IMR-90 (cell line): ENCODE data around the gene TMEM253. TPM values are rescaled to one million over a fixed set of nuclear protein-coding genes. Genes with fewer than 3 reads are reported as not detected.
A peak's percentile ranks its signal among the peaks of the same experiment; 100 is the strongest.

ENCODE experiments used
- ATAC-seq: fragments of 200-7000 bp; cut with Tn5 transposase; 2 replicates; pipeline ENCODE4 v1.9.1; 2020; ENCODE audit warnings: low read depth, mild to moderate bottlenecking, moderate library complexity
- BruUV-seq: library from RNA; stranded (reverse); fragments of 400-500 nt; replicated peaks from 2 replicates; lab custom pipeline; 2021; lab: Mats Ljungman, UMichigan
- CTCF ChIA-PET: fragments of 300-600 bp; formaldehyde crosslinking; extraction: SDS; loops from one replicate; lab custom pipeline; 2021; ENCODE audit warnings: antibody characterized with exemption; lab: Yijun Ruan, JAX
- POLR2A ChIA-PET: fragments of 300-600 bp; sonication (Branson Sonifier 250); formaldehyde crosslinking; loops from one replicate; lab custom pipeline; 2022; ENCODE audit warnings: antibody characterized with exemption; ENCODE audit not compliant: unreplicated experiment; lab: Charles Lee
- DNase-seq: peaks from one replicate; pipeline ENCODE4 v3.0.0; 2013
- H2AFZ ChIP-seq: replicated peaks from 2 replicates; pipeline ENCODE3; 2013; ENCODE audit warnings: low read length, mild to moderate bottlenecking; ENCODE audit not compliant: poor library complexity
- H2AK5ac ChIP-seq: 2 replicates; pipeline ENCODE4 v1.6.1; 2013; ENCODE audit warnings: low read depth, low read length, inconsistent platforms
- H2AK9ac ChIP-seq: replicated peaks from 2 replicates; pipeline ENCODE3; 2013; ENCODE audit warnings: mild to moderate bottlenecking, low read depth, low read length, moderate library complexity; ENCODE audit not compliant: poor library complexity
- H2BK120ac ChIP-seq: 2 replicates; pipeline ENCODE4 v1.6.1; 2013; ENCODE audit warnings: low read depth, low read length, inconsistent platforms
- H2BK15ac ChIP-seq: 3 replicates; pipeline ENCODE4 v1.6.1; 2013; ENCODE audit warnings: low read depth, low read length, inconsistent platforms
- H2BK20ac ChIP-seq: 2 replicates; pipeline ENCODE4 v1.6.1; 2013; ENCODE audit warnings: low read depth, mild to moderate bottlenecking, inconsistent platforms, low read length, moderate library complexity
- H2BK5ac ChIP-seq: 2 replicates; pipeline ENCODE4 v1.6.1; 2013; ENCODE audit warnings: mild to moderate bottlenecking, low read depth, low read length, inconsistent platforms; ENCODE audit not compliant: poor library complexity, severe bottlenecking
- H3K14ac ChIP-seq: replicated peaks from 2 replicates; pipeline ENCODE4 v1.6.1; 2013; ENCODE audit warnings: low read depth, low read length, inconsistent platforms
- H3K18ac ChIP-seq: 2 replicates; pipeline ENCODE4 v1.6.1; 2013; ENCODE audit warnings: low read depth, low read length, control low read depth
- H3K23ac ChIP-seq: 2 replicates; pipeline ENCODE4 v1.6.1; 2013; ENCODE audit warnings: low read depth, low read length, inconsistent platforms
- H3K27ac ChIP-seq: 2 replicates; pipeline ENCODE4 v1.5.1; 2013; ENCODE audit warnings: mild to moderate bottlenecking, control low read depth, low read length; ENCODE audit not compliant: insufficient read depth
- H3K27me3 ChIP-seq: 2 replicates; pipeline ENCODE4 v1.6.1; 2013; ENCODE audit warnings: low read length; ENCODE audit not compliant: control insufficient read depth, insufficient read depth
- H3K36me3 ChIP-seq: 2 replicates; pipeline ENCODE4 v1.6.1; 2013; ENCODE audit warnings: low read length, mixed read lengths; ENCODE audit not compliant: control insufficient read depth, insufficient read depth
- H3K4ac ChIP-seq: 2 replicates; pipeline ENCODE4 v1.6.1; 2013; ENCODE audit warnings: low read depth, low read length, inconsistent platforms
- H3K4me1 ChIP-seq: 2 replicates; pipeline ENCODE4 v1.6.1; 2013; ENCODE audit warnings: low read length, mixed read lengths; ENCODE audit not compliant: control insufficient read depth, insufficient read depth
- H3K4me2 ChIP-seq: 2 replicates; pipeline ENCODE4 v1.6.1; 2013; ENCODE audit warnings: low read depth, mild to moderate bottlenecking, control low read depth, low read length, moderate library complexity
- H3K4me3 ChIP-seq: 2 replicates; pipeline ENCODE4 v1.5.1; 2013; ENCODE audit warnings: low read depth, mild to moderate bottlenecking, control low read depth, low read length, moderate library complexity; ENCODE audit not compliant: insufficient read depth
- H3K56ac ChIP-seq: 2 replicates; pipeline ENCODE4 v1.6.1; 2013; ENCODE audit warnings: low read length, inconsistent platforms; ENCODE audit not compliant: insufficient read depth; ENCODE audit errors: extremely low read depth
- H3K79me1 ChIP-seq, 2 experiments: 2 replicates each; pipeline ENCODE4 v1.6.1; 2013; ENCODE audit warnings: low read length in 2 of 2, inconsistent platforms in 1 of 2, low read depth in 1 of 2
- H3K9ac ChIP-seq: 2 replicates; pipeline ENCODE4 v1.6.1; 2013; ENCODE audit warnings: low read depth, low read length, control low read depth
- H3K9me1 ChIP-seq: 2 replicates; pipeline ENCODE4 v1.6.1; 2013; ENCODE audit warnings: low read length, inconsistent platforms; ENCODE audit not compliant: insufficient read depth
- H3K9me3 ChIP-seq: 2 replicates; pipeline ENCODE4 v1.6.1; 2013; ENCODE audit warnings: low read length; ENCODE audit not compliant: control insufficient read depth, insufficient read depth
- H4K20me1 ChIP-seq: 2 replicates; pipeline ENCODE4 v1.6.1; 2013; ENCODE audit warnings: low read length, inconsistent platforms; ENCODE audit not compliant: insufficient read depth
- H4K5ac ChIP-seq: 2 replicates; pipeline ENCODE4 v1.6.1; 2013; ENCODE audit warnings: mild to moderate bottlenecking, low read depth, low read length, control low read depth
- H4K8ac ChIP-seq, 2 experiments: 2 replicates each; pipeline ENCODE4 v1.6.1; 2013; ENCODE audit warnings: low read depth in 2 of 2, low read length in 2 of 2, control low read depth in 1 of 2, inconsistent platforms in 1 of 2
- H4K91ac ChIP-seq: 2 replicates; pipeline ENCODE4 v1.6.1; 2013; ENCODE audit warnings: low read depth, low read length, inconsistent platforms; ENCODE audit not compliant: insufficient read depth
- CEBPB ChIP-seq: IDR thresholded peaks from 2 replicates; pipeline ENCODE4 v1.6.1; 2012; ENCODE audit warnings: low read depth, low read length, improper control_type of control experiment
- ELK1 ChIP-seq: fragments of 150-350 bp; IDR thresholded peaks from 2 replicates; pipeline ENCODE4 v1.6.1; 2016; ENCODE audit warnings: low read depth, mild to moderate bottlenecking, low read length, moderate library complexity, borderline replicate concordance
- MAZ ChIP-seq: IDR thresholded peaks from 2 replicates; pipeline ENCODE4 v1.6.1; 2012; ENCODE audit warnings: low read depth, mild to moderate bottlenecking, low read length, improper control_type of control experiment, moderate library complexity, borderline replicate concordance
- MXI1 ChIP-seq: IDR thresholded peaks from 2 replicates; pipeline ENCODE4 v1.6.1; 2012; ENCODE audit warnings: low read depth, mild to moderate bottlenecking, low read length, moderate library complexity, borderline replicate concordance
- NFE2L2 ChIP-seq: fragments of 150-350 bp; IDR thresholded peaks from 2 replicates; pipeline ENCODE4 v1.6.1; 2016; ENCODE audit warnings: low read depth, mild to moderate bottlenecking, low read length
- POLR2A ChIP-seq: IDR thresholded peaks from 2 replicates; pipeline ENCODE4 v1.6.1; 2012; ENCODE audit warnings: mild to moderate bottlenecking, low read depth, low read length
- RCOR1 ChIP-seq: IDR thresholded peaks from 2 replicates; pipeline ENCODE4 v1.6.1; 2012; ENCODE audit warnings: mild to moderate bottlenecking, low read length, improper control_type of control experiment; ENCODE audit not compliant: insufficient replicate concordance
- RFX5 ChIP-seq: IDR thresholded peaks from 2 replicates; pipeline ENCODE4 v1.8.0; 2012; ENCODE audit warnings: low read depth, mild to moderate bottlenecking, low read length, moderate library complexity
- SMC3 ChIP-seq: fragments of 150-350 bp; IDR thresholded peaks from 2 replicates; pipeline ENCODE4 v1.6.1; 2016; ENCODE audit warnings: low read depth, mild to moderate bottlenecking, antibody characterized with exemption, low read length, moderate library complexity
- WGBS, 2 experiments: methylation state at CpG; one replicate each; pipeline versions ENCODE4 v1.1.5 to v1.1.7; 2013; ENCODE audit warnings: missing lambda C conversion rate in 2 of 2; ENCODE audit not compliant: insufficient read length in 1 of 2; ENCODE audit errors: extremely low coverage in 2 of 2; 5-methylcytosine and 5-hydroxymethylcytosine counted together
- dilution Hi-C: fragments of 300-500 bp; cut with HindIII; formaldehyde crosslinking; loops from one replicate; pipeline ENCODE4 v1.14.3; 2018; ENCODE audit warnings: low sequenced_read_pairs; ENCODE audit not compliant: unreplicated experiment
- in situ Hi-C: fragments of 300-500 bp; cut with MboI; formaldehyde crosslinking; loops from 3 replicates; pipeline ENCODE4 v1.14.3; 2019; ENCODE audit warnings: low sequenced_read_pairs, inconsistent platforms, mixed read lengths
- intact Hi-C: fragments of 100-400 bp; cut with micrococcal nuclease; formaldehyde crosslinking; loops from 2 replicates; pipeline ENCODE4 v1.10.0; 2022
- polyA plus RNA-seq, 3 experiments: library from polyadenylated mRNA; depleted of rRNA; stranded (reverse); fragments of >200 nt; gene quantifications; 2 replicates each; pipeline ENCODE4 v1.2.3, GENCODE V29; 2012; ENCODE audit warnings: low replicate concordance in 1 of 3
- total RNA-seq: library from RNA; depleted of rRNA; stranded (reverse); fragments of >200 nt; gene quantifications from 2 replicates; pipeline ENCODE4 v1.2.3, GENCODE V29; 2012

TMEM253 gene
- total and polyA plus RNA-seq, 2 of the 4 experiments (the other 2 are of a cell fraction) = 0.07 TPM; not detected in 1

- Histone ChIP-seq H3K79me1 (0 out of 4 replicates have a peak, but pooled peaks cover 0 to 2% of the 10 kb centered on the region in 2 experiments), H3K23ac (no peak overlapping the region), H2BK5ac (no peak overlapping the region), H4K8ac (no peak overlapping the region), H3K9ac (no peak overlapping the region), H3K36me3 (peaks cover 9% of the 10 kb centered on the region; the same call in 1 of the 2 replicates), H2AK9ac (no peak overlapping the region), H3K9me1 (no peaks in the 10 kb centered on the region), H3K4me2 (no peak overlapping the region), H3K4me3 (no peak overlapping the region), H3K9me3 (no peaks in the 10 kb centered on the region), H3K56ac (no peak overlapping the region), H2BK120ac (no peak overlapping the region), H2AFZ (no peak overlapping the region), H3K4ac (no peak overlapping the region), H4K91ac (no peak overlapping the region), H3K14ac (no peak overlapping the region), H3K4me1 (peaks cover 4% of the 10 kb centered on the region; the same call in 1 of the 2 replicates), H4K5ac (no peak overlapping the region), H2BK15ac (no peak overlapping the region), H3K18ac (no peak overlapping the region), H3K27ac (no peak overlapping the region), H4K20me1 (no peaks in the 10 kb centered on the region; the same call in 1 of the 2 replicates), H2BK20ac (no peak overlapping the region), H2AK5ac (no peak overlapping the region), H3K27me3 (no peaks in the 10 kb centered on the region)
- TF ChIP-seq RCOR1 (no peak), CEBPB (no peak), MAZ (no peak), POLR2A (no peak), SMC3 (no peak), ELK1 (no peak), NFE2L2 (no peak), RFX5 (no peak), MXI1 (0 out of 2 replicates have a peak, but pooled peaks have one; percentile 24)
- CTCF ChIA-PET = interaction anchor here (1.2 to 1.8 kb wide), 3 partner anchors 24 to 81 kb away, joined by 3 to 6 read pairs (median 4); no protein-coding TSS in a partner anchor
- dilution Hi-C loops = no loop called here
- POLR2A ChIA-PET = interaction anchor here (0.5 kb wide), 1 partner anchor 71 kb away, joined by 3 read pairs; the partner anchor contains the start of gene NDRG2
- no peak for ATAC-seq
- peak; percentile 51 for DNase-seq
- BruUV-seq = no TSS peak
- in situ Hi-C loops = loop anchor here (25.0 kb wide), 2 partner anchors 633 to 758 kb away; partner anchors contain the start of genes APEX1, CCNB1IP1, OSGEP and PARP2
- WGBS, 2 experiments = no CpG with 5 or more reads among the region's 6 CpGs
- intact Hi-C loops = no loop called here
Observed at GRCh38 chr14:21095430-21096205, 5.2 kb upstream of the TMEM253 start.
